ENCODE results near the gene UIMC1.

Gene UIMC1

GRCh38 chr5:176901260-176902101 is 105.1 kb downstream of the UIMC1 start:
- TF ChIP-seq CTCF (conservative IDR thresholded peaks at IDR 0.05; ENCODE audit: low read depth, low read length) = no peak
- H3K27ac ChIP-seq = no peak overlapping the region
- H3K4me1 ChIP-seq (ENCODE audit: low read depth, poor library complexity, severe bottlenecking) = no peaks in the 10 kb centered on the region
- H3K79me2 ChIP-seq (ENCODE audit: insufficient read depth, low read depth) = no peaks in the 10 kb centered on the region
- no peaks in the 10 kb centered on the region for H3K36me3 ChIP-seq (ENCODE audit: insufficient read depth)
- H2AFZ ChIP-seq (ENCODE audit: low read depth) = no peak overlapping the region
- H4K20me1 ChIP-seq (ENCODE audit: insufficient read depth) = no peaks in the 10 kb centered on the region
- no peak overlapping the region for H3K9ac ChIP-seq
- no peaks in the 10 kb centered on the region for H3K27me3 ChIP-seq (ENCODE audit: insufficient read depth, low read depth)
- no peak overlapping the region for H3K4me3 ChIP-seq (IDR thresholded peaks at IDR 0.05; ENCODE audit: insufficient read depth, low read depth, low read length)
- H3K4me2 ChIP-seq = no peak overlapping the region

- Histone ChIP-seq H3K9ac (no peak overlapping the region), H3K4me1 (ENCODE audit: low read depth, poor library complexity, severe bottlenecking) (no peaks in the 10 kb centered on the region), H3K4me2 (no peak overlapping the region), H4K20me1 (ENCODE audit: insufficient read depth) (no peaks in the 10 kb centered on the region), H3K27ac (no peak overlapping the region), H3K79me2 (ENCODE audit: insufficient read depth, low read depth) (no peaks in the 10 kb centered on the region), H3K4me3 (IDR thresholded peaks at IDR 0.05; ENCODE audit: insufficient read depth, low read depth, low read length) (no peak overlapping the region), H3K27me3 (ENCODE audit: insufficient read depth, low read depth) (no peaks in the 10 kb centered on the region), H3K36me3 (ENCODE audit: insufficient read depth) (no peaks in the 10 kb centered on the region), H2AFZ (ENCODE audit: low read depth) (no peak overlapping the region)
- no peak for TF ChIP-seq CTCF (conservative IDR thresholded peaks at IDR 0.05; ENCODE audit: low read depth, low read length)
Measured at GRCh38 chr5:176900780-176901204, 105.8 kb downstream of the UIMC1 start.

GRCh38 chr5:176899946-176900779 is 106.4 kb downstream of the UIMC1 start:
- no peak overlapping the region for H2AFZ ChIP-seq (ENCODE audit: low read depth)
- H3K4me2 ChIP-seq = no peak overlapping the region
- TF ChIP-seq CTCF (conservative IDR thresholded peaks at IDR 0.05; ENCODE audit: low read depth, low read length) = no peak
- H3K27me3 ChIP-seq (ENCODE audit: insufficient read depth, low read depth) = no peaks in the 10 kb centered on the region
- H3K4me1 ChIP-seq (ENCODE audit: low read depth, poor library complexity, severe bottlenecking) = no peaks in the 10 kb centered on the region
- no peak overlapping the region for H3K27ac ChIP-seq
- H3K36me3 ChIP-seq (ENCODE audit: insufficient read depth) = no peaks in the 10 kb centered on the region
- no peaks in the 10 kb centered on the region for H3K79me2 ChIP-seq (ENCODE audit: insufficient read depth, low read depth)
- no peaks in the 10 kb centered on the region for H4K20me1 ChIP-seq (ENCODE audit: insufficient read depth)
- no peak overlapping the region for H3K9ac ChIP-seq
- no peak overlapping the region for H3K4me3 ChIP-seq (IDR thresholded peaks at IDR 0.05; ENCODE audit: insufficient read depth, low read depth, low read length)

GRCh38 chr5:176899296-176899891 is 107.2 kb downstream of the UIMC1 start, which contains the start of gene HK3:
HK3 (minus strand) TSS chr5:176899346; CDS start chr5:176896159, 3,187 bp downstream.
- no peak within 1 kb of the TSS for H3K9ac ChIP-seq
- H2AFZ ChIP-seq (ENCODE audit: low read depth) = no peak within 1 kb of the TSS
- H3K4me3 ChIP-seq (IDR thresholded peaks at IDR 0.05; ENCODE audit: insufficient read depth, low read depth, low read length) = no peak within 1 kb of the TSS
- H3K36me3 ChIP-seq (ENCODE audit: insufficient read depth) = no peaks in the 10 kb centered on the region
- H3K4me2 ChIP-seq = no peak within 1 kb of the TSS
- no peak within 1 kb of the TSS for H3K27ac ChIP-seq
- H3K4me1 ChIP-seq (ENCODE audit: low read depth, poor library complexity, severe bottlenecking) = no peaks in the 10 kb centered on the region
- no peaks in the 10 kb centered on the region for H4K20me1 ChIP-seq (ENCODE audit: insufficient read depth)
- TF ChIP-seq CTCF (conservative IDR thresholded peaks at IDR 0.05; ENCODE audit: low read depth, low read length) = no peak
- no peaks in the 10 kb centered on the region for H3K79me2 ChIP-seq (ENCODE audit: insufficient read depth, low read depth)
- no peaks in the 10 kb centered on the region for H3K27me3 ChIP-seq (ENCODE audit: insufficient read depth, low read depth)

Measured in KMS-11 (cell line).